ENCODE measurements around the gene PEX14.
"Not testable (repeated sequence)": the region's sequence is repeated elsewhere in the genome, so short reads cannot be mapped to it uniquely, and the experiment has no call there.

PEX14 gene

DNA sequence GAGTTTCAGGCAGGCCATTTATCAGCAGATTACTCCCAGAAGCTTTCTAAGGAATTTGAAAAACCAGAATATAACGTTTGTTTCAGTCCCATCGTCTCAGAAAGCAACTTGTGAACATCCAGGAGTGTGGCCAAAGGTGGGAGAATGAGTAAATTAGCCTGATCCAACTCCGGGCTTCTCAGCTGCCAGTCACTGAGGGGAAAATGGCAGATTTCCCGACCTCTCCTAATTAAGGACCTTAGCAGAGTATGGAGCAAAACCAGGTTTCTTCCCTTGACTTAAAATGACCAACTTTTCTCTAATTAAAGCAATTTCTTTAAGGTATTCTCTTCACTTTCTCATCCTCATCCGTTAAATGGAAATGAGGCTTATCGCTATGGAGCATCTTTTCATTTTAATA is 23.9 kb upstream of the PEX14 start:
- no peak for DNase-seq

DNA sequence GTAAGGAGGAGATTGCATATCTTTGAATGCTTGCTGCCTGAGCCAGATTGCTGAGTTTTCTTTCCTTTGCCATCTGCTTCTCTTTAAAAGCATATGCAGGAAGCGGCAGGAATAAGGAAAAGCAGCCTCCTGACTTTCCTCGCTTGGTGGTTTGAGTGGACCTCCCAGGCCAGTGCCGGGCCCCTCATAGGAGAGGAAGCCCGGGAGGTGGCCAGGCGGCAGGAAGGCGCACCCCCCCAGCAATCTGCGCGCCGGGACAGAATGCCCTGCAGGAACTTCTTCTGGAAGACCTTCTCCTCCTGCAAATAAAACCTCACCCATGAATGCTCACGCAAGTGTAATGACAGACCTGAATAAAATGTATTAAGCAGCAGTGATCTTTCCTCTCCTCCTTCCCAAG is 23.5 kb upstream of the PEX14 start:
- DNase-seq: no peak

DNA sequence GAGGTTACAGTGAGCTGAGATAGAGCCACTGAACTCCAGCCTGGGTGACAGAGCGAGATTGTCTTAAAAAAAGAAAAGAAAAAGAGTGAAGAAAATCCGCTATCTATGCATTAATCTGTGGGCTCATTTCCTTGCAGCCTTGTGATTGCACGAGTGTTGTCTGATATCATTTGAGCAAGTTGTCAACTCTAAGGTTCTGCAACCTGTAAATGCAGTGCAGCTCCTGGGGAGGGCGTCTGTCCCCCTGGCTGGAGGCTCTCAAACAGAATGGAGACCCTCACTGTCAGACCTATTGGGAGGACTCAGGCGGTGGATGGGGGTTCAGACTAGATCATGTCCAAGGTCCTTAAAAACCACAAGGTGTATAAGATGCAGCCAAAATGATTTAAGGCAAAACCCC is 18.7 kb upstream of the PEX14 start:
- no peak for DNase-seq

GRCh38 chr1:10456661-10457060 is 18.1 kb upstream of the PEX14 start:
- DNase-seq: no peak

DNA sequence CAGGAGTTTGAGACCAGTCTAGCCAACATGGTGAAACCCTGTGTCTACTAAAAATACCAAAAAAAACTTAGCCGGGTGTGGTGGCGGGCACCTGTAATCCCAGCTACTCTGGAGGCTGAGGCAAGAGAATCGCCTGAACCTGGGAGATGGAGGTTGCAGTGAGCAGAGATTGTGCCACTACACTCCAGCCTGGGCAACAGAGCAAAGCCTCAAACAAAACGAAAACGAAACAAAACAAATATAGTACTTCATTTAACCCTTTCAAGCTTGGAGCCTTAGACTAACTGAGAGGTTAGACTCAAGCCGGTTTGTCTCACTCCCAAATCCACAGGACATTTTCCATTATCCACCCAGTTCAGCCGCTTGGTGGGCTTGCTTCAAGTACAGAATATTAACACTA is 17.3 kb upstream of the PEX14 start:
- DNase-seq: not testable (repeated sequence)

- no peak for DNase-seq
Measured at GRCh38 chr1:10457875-10458274, 16.9 kb upstream of the PEX14 start.

- no peak for DNase-seq
Measured at GRCh38 chr1:10459184-10459583, 15.6 kb upstream of the PEX14 start.

DNA sequence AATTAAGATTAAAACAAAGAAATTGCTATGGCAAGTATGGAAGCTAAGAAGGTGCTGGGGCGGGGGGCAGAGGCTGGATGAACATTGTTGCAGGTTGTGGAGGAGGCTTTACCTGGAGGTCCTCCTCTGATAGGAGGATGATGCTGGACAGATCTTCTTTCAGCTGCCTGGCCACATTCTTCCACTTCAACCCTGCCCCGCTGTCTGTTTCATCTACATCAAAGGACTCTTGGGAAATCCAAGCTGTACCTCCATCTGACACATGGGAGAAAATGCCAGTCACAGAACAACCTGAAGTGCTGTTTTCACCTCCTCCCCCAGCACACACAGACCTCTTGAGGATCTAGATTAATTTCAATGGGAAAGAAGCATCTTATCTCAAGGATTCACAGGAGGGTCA is 7.7 kb upstream of the PEX14 start:
- DNase-seq: no peak

GRCh38 chr1:10470043-10470442 is 4.7 kb upstream of the PEX14 start:
- no peak for DNase-seq

DNA sequence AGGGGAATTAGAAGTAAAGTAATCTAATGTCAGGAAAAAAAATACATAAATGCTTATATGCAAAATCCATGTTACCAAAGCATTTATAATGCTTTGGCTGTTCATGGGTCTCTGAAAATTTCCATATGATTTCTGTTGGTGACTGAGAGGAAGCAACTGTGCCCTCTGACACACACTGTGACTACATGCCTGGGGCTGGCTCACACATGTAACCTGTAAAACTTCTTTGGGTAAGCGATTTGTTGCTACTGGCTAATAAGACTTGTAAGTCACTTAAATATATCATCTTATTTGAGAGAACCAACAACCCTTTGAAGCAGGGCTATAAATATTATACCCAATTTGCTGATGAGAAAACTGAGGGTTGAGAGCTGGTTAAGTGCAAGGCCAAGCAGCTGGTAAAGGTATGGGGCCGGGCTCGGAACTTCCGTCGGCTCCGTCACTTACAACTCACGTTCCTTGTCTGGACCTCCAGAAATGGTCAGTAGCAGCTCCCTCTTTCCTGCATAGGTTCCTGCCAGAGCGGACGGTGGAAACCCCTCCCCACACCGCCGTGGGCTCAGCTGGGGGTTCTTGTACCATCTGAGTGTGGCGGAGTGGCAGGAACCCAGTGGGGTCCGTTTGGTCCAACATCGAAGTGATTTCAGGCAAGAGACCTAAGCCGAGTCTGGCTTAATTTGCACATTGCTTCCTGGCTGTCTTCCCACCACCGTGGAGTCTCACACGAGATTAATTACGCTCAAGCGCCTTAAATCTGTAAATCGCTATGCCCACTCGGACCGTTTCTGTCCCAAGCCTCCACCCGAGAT is 3.1 kb upstream of the PEX14 start:
- DNase-seq: no peak

DNA sequence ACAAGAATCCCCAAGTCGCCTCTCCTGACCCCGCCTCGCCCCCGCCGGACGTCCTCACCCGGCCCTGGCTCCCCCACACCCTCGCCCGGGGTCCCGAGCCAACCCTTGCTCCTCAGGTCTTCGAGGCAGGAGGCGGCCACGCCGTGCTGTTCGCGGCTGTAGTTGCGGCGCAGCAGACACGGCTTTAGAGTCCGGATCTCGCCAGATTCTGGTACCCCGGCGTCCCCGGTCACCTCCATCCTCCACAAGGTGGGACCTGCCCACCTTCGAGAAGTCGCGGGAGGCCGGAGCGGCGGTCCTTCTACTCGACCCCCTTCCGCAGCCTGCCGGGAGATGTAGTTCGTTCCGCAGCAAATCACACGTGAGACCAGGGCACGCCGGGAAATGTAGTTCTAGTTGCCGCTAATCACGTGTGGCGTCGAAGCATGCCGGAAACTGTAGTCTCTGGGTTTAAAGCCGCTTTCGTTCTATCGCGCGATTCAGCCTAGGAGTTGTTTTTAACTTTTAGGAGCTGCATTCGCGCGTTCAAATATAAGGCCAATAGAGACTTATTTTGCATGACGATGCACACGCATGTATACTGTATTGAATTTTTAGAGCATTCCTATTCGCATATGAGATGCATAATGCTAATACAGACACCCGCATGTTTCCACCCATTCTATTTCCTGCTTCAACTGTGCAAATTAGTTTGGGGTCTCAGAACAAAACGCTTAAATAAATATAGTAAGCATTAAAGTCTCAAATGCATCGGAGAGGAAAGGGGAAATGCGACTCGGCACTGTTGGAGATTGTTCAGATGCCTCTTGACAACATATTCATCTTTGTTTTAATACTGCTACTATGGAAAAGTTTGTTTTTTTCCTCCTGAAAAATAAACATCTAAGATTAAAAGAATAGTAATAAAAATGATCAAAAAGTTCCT is 2.3 kb upstream of the PEX14 start, which contains the start of gene DFFA:
Gene DFFA (minus strand): TSS at position 310 of the 925 bp plus-strand sequence. CDS start 71 bp downstream, at position 239.
- peak; percentile 95 for DNase-seq

GRCh38 chr1:10473145-10473765 is 1.5 kb upstream of the PEX14 start:
- DNase-seq: no peak

- not testable (repeated sequence) for DNase-seq
Measured at GRCh38 chr1:10474309-10474612, 489 bp upstream of the PEX14 start.

DNA sequence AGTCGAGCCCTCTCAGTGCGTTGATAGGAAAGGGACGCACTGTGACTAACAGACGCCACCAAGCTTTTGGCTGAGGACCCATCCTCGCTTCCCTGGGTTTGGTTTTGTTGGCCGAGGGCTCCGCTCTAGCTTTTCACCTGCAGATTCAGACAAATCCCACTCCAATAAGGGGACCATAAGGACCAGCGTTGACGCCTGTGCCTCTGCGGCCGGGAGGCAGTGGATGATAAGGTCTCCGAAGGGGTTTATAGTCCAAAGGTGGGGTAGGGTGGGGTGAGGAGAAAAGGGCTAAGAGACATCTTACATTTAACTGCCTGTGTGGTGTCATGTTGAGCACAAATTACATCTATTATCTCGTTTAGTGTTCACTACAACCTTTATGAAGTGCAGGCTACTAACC is 760 bp downstream of the PEX14 start:
- no peak for DNase-seq

DNA sequence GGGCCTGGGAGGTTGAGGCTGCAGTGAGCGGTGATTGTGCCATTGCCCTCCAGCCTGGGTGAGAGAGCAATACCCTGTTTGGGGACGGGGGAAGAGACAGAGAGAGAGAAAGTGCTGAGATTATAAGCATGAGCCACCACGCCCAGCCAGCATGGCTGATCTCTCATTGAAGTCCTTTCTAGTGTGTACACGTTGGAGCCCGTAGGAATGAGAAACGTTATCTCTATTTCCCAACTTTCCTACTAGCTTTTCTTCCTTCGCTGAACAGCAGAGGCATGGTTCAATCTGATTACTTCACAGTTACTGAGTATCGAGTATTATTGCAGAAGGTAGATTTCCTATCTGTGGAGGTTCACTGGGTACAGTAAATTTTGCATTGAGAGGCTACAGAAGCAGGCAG is 4.5 kb downstream of the PEX14 start:
- DNase-seq: no peak

GRCh38 chr1:10480614-10481013 is 5.9 kb downstream of the PEX14 start:
- no peak for DNase-seq

- no peak for DNase-seq
Measured at GRCh38 chr1:10484521-10484920, 9.8 kb downstream of the PEX14 start.

DNA sequence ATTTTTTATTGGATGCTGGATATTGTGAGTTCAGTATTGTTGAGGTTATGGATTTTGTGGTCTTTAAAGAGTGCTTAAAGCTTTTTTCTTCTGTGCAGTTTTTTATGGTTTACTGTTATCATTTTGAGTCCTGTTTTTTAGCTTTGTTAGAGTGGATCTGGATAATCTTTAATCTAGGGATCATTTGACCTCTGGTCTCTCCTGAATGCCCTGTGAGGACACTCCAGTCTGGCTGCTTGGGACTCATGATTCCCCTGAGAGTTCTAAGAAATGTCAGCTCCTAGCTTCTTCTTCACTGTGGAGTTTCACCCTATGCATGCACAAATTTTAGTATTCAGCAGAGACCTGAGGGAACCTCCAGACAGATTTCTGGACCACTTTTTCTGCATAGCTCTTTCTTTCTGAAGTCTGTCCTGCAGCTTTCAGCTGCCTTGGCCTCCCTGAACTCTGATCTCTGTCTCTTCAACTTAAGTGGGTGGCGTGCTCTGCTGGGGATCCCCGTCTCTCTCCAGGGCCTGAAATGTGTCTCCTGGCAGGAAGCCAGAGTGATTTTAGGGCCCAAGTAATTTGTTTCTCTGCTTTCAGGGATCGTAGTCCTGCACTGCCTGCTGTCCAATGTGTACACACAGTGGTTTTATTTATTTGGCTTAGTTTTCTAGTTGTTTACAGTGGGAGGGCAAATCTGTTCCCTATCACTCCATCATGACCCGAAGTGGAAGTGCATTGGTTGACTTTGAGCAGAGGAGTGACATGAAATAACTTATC is 14.7 kb downstream of the PEX14 start:
- no peak for DNase-seq

- DNase-seq: no peak
Measured at GRCh38 chr1:10490286-10490970, 15.7 kb downstream of the PEX14 start.

DNA sequence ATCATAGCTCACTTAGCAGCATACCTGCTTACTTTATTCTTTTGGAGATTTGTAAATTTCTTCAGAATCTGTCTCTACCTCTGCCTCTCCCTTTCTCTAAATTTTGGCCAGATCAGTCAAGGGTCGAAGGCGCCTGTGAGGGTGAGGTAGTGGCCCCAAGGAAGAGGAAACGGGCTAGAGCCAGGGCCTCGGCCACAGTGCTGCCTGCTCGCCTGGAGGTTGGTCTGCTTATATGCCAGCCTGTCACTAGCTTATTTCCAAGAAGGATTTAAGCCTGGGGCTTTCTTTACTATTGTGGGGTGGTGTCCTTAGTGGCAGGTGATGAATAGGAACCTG is 19.6 kb downstream of the PEX14 start:
- no peak for DNase-seq

DNA sequence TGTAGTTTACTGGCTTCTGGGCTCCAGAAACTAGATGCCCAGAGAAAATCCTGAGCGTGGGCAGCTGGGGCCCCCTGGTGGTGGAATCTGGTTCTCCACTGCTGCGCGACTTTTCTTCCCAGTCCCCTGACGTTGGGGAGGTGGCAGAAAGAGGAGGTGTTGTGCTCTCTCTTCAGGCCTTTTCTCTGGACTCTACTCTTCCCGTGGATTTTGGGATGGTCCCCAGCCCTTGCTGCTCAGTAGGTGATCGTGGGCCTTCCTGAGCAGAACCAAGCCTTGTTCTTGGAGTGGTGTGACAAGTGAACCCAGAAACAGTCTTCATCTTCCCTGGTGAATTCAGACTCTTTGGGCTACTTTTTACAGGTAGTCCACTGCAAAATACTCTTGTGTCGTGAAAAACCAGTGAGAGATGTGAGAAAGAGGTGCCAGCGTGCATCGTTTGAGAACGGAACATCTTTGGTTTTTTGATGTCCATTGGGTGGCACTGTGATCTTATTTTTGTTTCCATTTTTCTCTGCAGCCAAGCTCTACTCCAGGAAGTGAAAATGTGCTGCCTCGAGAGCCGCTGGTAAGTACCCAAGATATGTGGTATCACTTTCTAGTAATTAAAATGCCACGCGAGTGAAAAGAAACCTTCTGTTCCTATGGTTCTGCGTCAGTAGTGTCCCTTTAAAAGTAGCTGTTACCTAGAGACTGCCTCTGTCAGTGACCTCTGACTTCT is 20.2 kb downstream of the PEX14 start:
- peak; percentile 48 for DNase-seq

GRCh38 chr1:10495475-10495817 is 20.7 kb downstream of the PEX14 start:
- DNase-seq: no peak

Data from NCI-H2171 (cell line).